DMS53 treated with DMSO at 0.1 percent for 48 hours (cell line): ENCODE results near the gene ENO4.

Source experiments
- DNase-seq: peaks from one replicate; lab custom pipeline; 2025; ENCODE audit not compliant: unreplicated experiment; lab: John Stamatoyannopoulos, UW

The ENO4 gene

DNA sequence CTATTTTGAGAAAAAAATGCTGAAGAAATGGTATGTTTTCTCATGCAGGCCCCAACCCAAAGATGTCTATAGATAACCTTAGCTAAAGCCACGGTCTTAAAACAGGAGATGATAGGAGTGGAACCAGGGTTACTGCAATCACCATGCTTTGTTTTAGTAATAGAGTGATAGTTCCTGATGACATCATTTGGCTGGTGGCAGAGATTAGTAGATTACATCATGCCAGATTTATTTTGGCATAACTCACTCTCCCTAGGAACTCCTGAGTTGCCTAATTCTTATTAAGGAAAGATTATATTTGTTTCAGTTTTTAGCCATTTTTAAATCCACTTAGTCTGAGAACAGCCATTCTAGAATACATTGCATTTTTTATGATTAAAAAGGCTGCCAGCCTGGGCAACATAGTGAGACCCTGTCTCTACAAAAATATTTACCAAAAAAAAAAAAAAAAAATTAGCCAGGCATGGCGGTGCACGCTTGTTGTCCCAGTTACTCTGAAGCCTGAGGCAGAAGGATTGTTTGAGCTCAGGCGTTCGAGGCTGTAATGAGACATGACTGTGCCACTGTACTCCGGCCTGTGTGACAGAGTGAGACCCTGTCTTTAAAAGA lies 17.8 kb downstream of the ENO4 start:
- DNase-seq = no peak

GRCh38 chr10:116868198-116868676 lies 18.9 kb downstream of the ENO4 start:
- no peak for DNase-seq

GRCh38 chr10:116868722-116869121 lies 19.4 kb downstream of the ENO4 start:
- DNase-seq = no peak

DNA sequence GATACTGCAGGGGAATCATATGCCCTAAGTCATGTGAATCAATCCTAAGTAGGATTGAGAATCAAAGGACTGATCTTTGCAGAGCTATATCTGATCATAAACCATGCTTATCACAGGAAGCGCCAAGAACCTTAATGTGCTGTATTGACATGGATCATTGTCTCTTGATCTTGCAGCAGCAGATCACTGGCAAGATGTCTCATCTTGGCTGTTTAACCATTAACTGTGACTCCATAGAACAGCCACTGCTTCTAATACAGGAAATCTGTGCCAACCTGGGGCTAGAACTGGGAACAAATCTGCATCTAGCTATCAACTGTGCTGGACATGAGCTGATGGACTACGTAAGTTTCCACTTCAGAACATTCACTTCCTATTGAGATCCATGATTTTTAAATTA lies 21.6 kb downstream of the ENO4 start:
- DNase-seq = no peak

- no peak for DNase-seq
Measured at GRCh38 chr10:116873134-116873533, 23.8 kb downstream of the ENO4 start.

GRCh38 chr10:116875897-116876296 lies 26.6 kb downstream of the ENO4 start:
- no peak for DNase-seq

- no peak for DNase-seq
Measured at GRCh38 chr10:116877391-116877790, 28.1 kb downstream of the ENO4 start.

- DNase-seq = no peak
Measured at GRCh38 chr10:116878123-116878522, 28.8 kb downstream of the ENO4 start.

GRCh38 chr10:116879817-116880216 lies 30.5 kb downstream of the ENO4 start:
- DNase-seq = no peak

GRCh38 chr10:116880716-116881482 lies 31.6 kb downstream of the ENO4 start:
- no peak for DNase-seq

- no peak for DNase-seq
Measured at GRCh38 chr10:116882639-116883038, 33.3 kb downstream of the ENO4 start.

DNA sequence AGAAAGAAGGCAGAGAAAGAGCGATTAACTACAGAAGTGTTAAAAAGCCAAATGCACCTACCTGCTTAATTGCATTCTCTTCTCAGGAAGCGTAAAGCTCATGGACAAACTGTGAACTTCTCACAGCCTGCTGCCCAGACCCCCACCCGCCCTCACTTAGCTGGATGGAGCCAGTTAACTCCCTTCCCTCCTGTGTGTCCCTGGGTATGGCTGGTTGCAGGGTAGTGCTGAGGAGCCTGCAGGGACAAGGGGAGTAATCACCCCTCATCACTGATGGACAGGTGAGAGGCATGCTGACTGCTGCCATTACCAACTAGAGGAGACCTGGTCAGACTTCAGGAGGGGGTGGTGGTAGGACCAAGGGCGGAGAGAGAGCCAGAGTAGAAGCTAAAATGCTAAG lies 37.5 kb downstream of the ENO4 start:
- no peak for DNase-seq

- no peak for DNase-seq
Measured at GRCh38 chr10:116888380-116889055, 39.2 kb downstream of the ENO4 start.

DNA sequence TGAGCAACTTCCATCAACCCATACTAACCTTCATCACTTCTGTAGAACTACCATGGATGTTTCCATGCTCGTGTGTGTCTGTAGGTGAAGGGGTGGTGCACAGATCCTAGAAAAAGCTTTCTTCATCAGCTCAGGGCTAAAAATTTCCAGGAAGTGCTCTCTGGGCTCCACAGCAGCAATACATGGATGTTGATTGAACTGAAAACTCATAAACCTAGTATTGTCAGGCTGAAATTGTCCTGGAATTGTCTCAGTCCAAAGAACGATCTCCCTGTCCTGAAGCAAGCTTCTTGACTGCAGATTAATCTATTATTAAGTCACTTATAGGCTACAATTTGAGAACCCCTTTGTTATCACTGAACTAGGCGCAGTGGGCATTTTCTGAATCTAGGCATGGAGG lies 39.8 kb downstream of the ENO4 start:
- DNase-seq = no peak

- DNase-seq = no peak
Measured at GRCh38 chr10:116891208-116891607, 41.9 kb downstream of the ENO4 start.

GRCh38 chr10:116892907-116893685 lies 43.8 kb downstream of the ENO4 start:
- no peak for DNase-seq

DNA sequence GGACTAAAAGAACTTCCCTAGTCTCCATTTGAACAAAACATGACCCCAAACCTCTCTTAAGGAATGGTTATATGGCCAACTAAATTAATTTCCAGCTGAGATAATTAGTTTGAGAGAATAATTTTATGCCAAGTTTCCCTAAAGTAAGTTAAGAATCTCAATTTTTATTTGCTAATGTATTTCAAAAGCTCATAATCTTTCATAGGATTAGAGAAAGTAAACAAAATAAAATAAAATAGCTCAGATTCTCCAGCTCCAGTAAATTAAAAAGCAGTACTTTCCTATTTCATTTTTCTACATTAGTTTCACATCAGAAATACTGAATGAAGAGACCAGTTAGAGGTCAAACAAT lies 44.4 kb downstream of the ENO4 start:
- DNase-seq = no peak

DNA sequence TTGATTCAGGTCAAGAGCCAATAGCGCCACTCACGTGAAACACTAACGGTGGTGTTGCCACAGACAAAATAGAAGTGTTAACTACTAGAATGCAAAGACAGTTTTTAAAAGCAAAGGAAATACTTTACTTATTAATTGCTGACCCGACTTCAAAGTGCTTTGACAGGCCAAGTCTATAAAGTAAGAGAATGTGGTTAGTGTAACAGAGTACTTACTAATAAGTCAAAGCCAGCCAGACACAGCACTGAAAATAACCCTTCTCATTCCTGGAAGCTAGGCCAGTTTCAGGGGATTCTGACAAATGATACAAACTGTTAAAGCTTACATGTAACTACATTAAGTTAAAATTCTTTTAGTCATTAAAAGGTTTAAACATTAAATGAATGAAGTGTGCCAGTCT lies 50.3 kb downstream of the ENO4 start:
- no peak for DNase-seq

DNA sequence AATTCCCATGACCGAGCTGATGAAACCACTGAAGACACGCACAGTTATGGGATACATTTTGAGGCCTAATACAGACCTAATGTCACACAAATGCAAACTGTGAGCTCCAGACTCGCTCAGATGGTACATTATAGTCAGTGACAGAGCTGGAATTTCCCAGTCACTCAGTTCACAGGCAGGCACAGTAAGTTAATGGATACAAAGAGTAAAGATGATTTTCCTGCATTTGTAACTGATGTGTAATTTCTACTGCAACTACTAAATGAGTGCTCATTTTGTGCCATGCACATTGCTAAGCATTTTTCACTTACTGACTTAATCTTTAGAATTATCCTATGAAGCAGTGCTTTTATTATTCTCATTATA lies 56.5 kb downstream of the ENO4 start:
- DNase-seq = no peak

DNA sequence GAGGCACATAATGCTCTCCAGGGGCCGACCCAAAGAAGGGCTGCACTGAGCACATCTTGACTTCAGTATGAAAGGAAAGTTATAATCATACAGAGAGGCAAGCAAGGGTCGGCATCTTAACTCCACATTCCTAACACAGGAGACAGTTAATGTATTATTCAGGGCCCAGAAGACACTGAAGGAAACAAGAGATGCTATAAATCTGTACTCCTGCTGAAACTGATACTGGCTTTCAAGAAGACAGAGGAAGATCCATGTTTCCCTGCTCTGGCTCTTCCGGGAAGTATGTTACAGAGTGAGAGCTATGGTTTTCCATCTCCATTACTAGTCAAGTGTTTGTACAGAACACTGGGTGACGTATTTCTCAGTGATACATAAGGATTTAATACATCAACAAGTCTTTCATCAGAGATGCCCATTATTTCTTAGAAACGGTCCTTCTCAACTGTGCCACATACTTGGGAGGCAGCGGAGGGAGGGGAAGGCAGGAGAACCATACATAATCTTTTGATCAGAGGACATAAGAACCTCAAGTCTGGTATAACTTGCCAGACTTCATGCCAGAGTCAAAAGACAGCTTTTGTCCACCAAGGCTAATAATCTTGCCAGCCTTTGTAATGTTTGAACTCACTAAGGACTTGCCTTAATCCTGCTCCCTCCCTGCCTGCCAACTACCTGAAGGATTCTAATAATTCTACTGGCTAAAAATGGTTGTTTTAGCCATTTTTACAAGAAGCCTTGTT lies 58.1 kb downstream of the ENO4 start:
- no peak for DNase-seq

DNA sequence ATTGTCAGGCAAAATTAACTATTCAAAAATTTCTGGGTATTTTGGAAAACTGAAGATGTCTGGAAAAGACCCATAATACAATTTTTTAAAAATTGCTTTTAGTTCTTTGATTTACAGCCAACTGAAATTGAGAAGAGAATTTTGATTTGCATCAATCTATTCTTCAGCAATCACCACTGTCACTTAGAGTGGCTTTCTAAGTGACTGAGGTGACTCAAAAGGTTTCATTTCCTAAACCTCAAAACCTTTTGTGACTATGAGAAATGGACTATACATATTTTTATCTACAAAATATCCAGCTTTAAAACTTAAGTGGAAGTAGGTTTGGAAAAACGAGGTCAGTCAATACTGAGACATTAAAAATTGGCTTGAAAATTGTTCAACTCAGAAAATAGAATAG lies 60.0 kb downstream of the ENO4 start:
- no peak for DNase-seq
